ENCODE results near the gene SLU7.

Gene SLU7

DNA sequence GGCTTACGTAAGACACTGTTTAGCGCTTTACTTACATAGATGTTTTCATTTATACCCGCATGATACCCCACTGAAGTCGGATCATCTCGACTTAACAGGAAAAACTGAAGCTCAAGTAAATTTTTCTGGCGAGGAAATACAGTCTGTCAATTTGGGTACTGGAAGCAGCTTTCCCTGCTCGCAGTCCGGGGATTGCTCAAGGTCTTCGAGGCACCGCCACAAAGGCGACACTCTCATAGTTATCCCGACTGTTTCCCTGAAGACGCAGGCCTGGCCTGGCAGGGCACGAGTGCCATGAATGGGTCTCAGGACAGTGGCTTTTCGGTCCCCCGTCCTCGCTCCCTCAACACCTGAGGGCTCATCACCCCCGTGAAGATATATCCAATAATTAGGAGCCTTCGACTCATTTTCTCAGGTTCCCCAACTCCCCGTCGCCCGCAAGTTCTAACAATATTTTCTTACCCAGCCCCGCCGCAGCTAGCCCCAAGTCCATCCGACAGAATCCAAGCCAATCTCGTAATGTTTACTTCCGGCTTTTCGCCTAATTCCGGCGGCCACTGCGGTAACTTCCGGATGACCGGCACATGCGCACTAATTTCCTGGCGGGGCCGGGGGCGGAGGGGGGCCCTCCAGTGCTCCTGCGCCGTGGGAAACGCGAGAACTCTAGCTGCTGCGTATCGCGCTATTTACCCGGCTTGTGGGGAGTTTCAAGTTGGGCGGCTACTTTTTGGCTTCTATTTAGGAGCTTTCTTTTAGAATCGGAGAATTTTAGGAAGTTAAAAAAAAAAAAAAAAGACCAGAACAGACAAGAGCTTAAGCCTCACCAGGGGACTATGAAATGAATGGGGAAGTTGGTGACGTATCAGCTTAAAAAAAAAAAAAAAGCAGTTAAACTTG, at the start of gene SLU7:
Gene SLU7, minus strand, starts transcription at position 521 of the 897 bp plus-strand sequence. CDS start 3,787 bp downstream, outside the sequence.
- peak; percentile 85 to 98 (median 89) for DNase-seq

GRCh38 chr5:160468363-160468975, 49.6 kb upstream of the SLU7 start:
- DNase-seq = no peak
- intact Hi-C loops (cut with DNase I) = no loop called here

More for the DNA sequence above, at the start of gene SLU7:
- intact Hi-C loops (cut with DNase I) = loop anchor here (2.0 kb wide), 1 partner anchor 18 kb away; the partner anchor contains the start of gene FAM200C

- peak in 8 of 10 donors; percentile 6 to 87 (median 28) for DNase-seq
- intact Hi-C loops (cut with DNase I) = no loop called here
These were observed 48.9 kb upstream of the SLU7 start for GRCh38 chr5:160467555-160468362.

- intact Hi-C loops (cut with DNase I) = no loop called here
- no peak for DNase-seq
These were observed 48.1 kb upstream of the SLU7 start for GRCh38 chr5:160466889-160467554.

GRCh38 chr5:160466116-160466515, 47.2 kb upstream of the SLU7 start:
- intact Hi-C loops (cut with DNase I) = no loop called here
- no peak for DNase-seq

DNA sequence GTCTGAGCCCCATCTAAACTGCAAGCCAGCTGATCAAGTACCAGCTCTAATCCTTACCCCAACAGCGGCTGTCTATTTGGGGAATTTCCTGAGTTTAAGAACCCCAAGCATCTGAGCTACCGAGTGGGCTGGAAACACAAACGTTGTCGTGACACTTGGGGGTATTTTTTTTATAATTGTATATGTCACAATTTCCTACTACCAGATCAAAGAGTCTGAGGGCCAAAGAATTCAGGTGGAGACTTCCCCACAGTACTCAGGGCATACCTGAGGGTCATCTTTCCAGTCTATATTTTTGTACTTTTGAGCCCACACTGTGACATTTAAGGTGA, 45.6 kb upstream of the SLU7 start:
- intact Hi-C loops (cut with DNase I) = no loop called here
- DNase-seq = no peak

GRCh38 chr5:160463740-160464465, 45.0 kb upstream of the SLU7 start:
- DNase-seq = no peak
- intact Hi-C loops (cut with DNase I) = no loop called here

GRCh38 chr5:160463227-160463626, 44.3 kb upstream of the SLU7 start:
- no peak for DNase-seq
- intact Hi-C loops (cut with DNase I) = no loop called here

DNA sequence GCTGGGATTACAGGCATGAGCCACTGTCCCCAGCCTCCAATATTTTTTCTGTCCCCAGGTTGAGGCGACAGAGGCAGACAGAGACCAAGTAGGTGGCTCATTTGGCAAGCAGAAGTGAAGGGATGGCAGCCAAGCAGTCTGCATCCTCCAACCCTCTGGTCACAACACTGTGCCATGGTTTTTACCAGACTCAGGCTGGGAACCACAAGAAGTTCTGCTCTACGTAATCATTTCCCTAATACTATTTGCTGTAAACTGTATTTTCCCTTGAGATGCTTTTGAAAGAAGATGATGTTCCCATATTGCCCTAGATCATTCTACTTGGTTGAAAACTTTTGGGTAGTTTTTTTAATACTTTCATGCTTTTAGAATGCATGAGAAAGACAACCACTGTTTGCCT, 43.3 kb upstream of the SLU7 start:
- DNase-seq = no peak
- intact Hi-C loops (cut with DNase I) = no loop called here

DNA sequence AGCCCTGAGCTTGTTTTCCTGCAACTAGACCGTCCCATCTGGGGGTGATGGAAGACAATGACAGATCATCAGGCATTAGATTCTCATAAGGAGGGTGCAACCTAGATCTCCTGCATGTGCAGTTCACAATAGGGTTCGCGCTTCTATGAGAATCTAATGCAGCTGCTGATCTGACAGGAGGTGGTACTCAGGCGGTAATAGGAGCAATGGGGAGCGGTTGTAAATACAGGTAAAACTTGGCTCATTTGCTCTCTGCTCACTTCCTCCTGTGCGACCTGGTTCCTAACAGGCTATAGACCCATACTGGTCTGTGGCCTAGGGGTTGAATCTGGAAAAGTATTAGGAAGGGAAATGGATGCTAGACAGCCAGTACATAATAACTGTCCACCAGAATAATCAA, 42.5 kb upstream of the SLU7 start:
- intact Hi-C loops (cut with DNase I) = no loop called here
- DNase-seq = no peak

GRCh38 chr5:160460377-160461049, 41.6 kb upstream of the SLU7 start:
- no peak for DNase-seq
- intact Hi-C loops (cut with DNase I) = no loop called here

DNA sequence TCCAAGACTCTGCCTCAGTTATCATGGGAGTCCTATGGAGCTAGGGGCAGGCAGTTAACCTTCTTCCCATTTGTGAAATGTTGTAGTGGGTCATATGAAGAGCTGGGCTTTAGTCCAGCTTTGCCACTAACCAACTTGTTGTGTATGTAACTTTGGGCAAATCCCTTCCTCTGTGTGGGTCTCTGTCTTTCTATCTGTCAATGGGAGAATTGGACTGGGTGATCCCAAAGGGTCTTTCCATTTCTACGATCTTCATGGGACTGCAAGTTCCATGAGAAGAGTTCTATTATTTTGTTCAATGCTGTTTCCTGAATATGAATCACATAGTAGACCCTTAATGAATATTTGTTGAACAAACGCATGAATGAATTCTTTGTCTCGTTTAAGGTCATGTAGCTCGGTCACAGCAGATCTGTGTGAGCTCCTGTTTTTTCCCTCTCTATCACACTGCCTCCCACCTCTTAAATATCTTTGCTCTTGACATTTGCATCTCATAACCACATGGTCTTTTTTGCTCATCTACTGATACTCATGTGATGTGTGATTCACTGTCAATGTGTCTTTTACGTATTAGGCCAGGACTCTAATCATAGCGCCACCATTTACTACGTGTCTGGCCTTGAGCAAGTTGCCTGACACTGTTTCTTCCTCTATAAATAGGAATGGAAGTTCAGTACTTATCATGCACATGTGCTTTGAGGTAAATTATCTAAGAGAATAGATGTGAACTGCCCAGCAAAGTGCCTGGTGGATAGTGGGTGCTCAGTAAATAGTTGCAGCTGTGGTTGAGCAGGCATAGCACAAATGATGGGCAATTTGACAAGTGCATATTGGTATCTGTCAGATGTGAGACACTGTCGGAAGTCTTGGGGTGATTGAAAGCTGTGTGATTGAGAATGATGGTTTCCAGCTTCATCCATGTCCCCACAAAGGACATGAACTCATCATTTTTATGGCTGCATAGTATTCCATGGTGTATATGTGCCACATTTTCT, 40.2 kb upstream of the SLU7 start:
- no peak for DNase-seq
- intact Hi-C loops (cut with DNase I) = no loop called here

- intact Hi-C loops (cut with DNase I) = no loop called here
- DNase-seq = no peak
These were observed 38.4 kb upstream of the SLU7 start for GRCh38 chr5:160457252-160457651.

DNA sequence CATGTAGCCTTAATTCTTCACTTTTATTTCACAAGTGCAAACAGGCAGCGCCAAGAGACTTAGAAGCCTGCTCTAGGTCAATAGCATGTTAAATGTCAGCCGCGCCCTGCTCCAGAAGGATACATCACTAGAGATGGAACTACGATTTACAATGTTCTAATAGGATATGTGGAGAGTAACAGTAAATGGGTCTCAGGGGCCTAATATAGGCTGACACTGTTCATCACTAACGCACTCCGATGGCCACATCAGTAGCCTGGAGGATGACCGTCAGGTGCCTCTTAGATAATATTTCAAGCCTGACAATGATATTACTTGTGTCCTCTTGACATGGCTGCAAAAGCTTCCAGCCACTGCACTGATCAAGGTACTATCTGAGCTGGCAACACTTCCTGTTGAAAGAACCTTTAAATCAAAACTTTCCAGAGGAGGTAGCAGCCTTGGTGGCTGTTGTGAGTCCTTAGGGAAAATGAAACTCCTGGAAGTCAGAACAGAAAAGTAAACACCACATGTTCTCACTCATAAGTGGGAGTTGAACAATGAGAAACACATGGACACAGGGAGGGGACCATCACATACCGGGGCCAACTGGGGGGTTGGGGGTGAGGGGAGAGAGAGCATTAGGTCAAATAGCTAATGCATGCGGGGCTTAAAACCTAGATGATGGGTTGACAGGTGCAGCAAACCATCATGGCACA, 37.7 kb upstream of the SLU7 start:
- intact Hi-C loops (cut with DNase I) = no loop called here
- no peak for DNase-seq

DNA sequence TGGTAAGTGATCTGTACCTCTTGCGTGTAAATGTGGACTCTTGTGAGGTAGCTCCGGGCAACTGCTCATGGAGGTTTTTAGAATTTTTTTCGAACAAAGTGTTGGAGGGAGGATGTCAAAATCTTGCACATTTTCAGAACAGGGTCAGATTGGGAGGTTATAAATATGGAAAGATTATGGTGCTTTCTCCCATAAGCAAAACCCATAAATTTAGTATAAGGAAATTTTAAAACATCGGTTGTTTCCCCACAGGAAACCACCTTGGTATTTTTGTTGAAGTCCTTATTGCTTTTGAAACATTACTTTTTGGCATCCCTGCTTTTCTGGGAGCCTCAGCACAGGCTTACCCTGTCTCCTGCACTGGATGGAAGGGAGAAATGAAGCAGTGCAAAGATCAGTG, 36.7 kb upstream of the SLU7 start:
- intact Hi-C loops (cut with DNase I) = no loop called here
- no peak for DNase-seq

DNA sequence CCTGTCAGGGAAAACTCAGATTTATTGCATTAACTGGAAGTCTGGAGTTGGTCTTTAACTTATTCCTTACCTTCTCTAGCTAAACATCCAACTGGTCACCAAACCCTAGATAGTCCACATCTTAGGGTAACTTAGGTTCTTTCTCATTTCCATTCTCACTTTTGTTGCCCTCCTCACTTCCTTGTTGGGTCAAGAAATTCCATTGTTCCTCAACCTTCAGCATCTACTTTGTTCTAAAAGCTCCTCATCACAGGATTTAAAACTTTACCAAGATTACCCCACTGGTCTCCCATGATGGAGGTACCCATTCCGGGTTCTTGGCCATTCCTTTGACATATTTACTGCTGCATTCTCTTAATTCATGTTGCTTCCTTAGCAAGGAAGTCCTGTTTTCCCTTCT, 34.9 kb upstream of the SLU7 start:
- DNase-seq = no peak
- intact Hi-C loops (cut with DNase I) = no loop called here

DNA sequence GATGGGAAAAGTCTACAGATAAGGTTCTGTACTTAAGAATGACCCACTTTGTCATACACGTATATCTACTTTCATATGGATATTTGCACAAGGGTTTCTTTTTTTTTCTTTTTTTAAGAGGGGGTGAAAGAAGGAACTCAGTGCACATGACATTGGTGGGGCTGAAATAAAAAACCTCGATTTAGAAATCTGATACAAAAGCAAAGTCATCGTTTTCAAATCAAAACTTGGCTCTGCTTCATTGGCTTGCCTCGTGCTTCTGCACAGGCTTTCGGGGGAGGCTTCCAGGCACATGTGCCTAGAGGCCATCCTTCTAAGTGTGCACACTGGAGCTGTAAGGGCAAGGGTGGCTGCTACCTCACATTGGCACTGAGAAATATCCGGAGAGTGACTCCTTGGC, 33.9 kb upstream of the SLU7 start:
- intact Hi-C loops (cut with DNase I) = no loop called here
- peak in 1 of 10 donors; percentile 73 for DNase-seq

- DNase-seq = no peak
- intact Hi-C loops (cut with DNase I) = no loop called here
These were observed 33.2 kb upstream of the SLU7 start for GRCh38 chr5:160452036-160452435.
